GM11168 (cell line): ENCODE measurements around the gene KCNJ18.
"Not testable (repeated sequence)": the region's sequence is repeated elsewhere in the genome, so short reads cannot be mapped to it uniquely, and the experiment has no call there.

Experiments
- in situ Hi-C: fragments of 300-500 bp; cut with MboI; formaldehyde crosslinking; loops from one replicate; pipeline ENCODE4 v1.12.0; 2022; ENCODE audit warnings: low sequenced_read_pairs; ENCODE audit not compliant: unreplicated experiment

Gene KCNJ18

DNA sequence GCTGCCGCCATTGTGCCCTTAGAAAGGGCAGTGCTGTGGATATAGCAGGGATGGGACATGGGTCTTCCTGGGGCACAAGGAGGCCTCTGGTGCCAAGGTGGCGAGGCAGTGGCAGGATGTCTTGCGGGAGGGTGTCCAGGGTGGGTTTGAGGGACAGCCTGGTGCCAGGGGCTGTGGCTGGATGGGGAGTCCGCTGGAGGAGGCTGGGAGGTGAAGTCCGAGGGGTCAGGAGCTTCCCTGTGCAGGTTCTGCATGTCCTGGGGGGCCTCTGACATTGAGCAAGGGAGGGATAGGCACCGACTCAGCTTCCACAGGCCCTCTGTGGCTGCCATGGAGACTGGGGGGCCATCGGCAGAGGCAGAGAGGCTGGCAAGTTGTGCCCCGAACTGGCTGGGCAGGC, 9.7 kb downstream of the KCNJ18 start:
- in situ Hi-C loops = not testable (repeated sequence)

DNA sequence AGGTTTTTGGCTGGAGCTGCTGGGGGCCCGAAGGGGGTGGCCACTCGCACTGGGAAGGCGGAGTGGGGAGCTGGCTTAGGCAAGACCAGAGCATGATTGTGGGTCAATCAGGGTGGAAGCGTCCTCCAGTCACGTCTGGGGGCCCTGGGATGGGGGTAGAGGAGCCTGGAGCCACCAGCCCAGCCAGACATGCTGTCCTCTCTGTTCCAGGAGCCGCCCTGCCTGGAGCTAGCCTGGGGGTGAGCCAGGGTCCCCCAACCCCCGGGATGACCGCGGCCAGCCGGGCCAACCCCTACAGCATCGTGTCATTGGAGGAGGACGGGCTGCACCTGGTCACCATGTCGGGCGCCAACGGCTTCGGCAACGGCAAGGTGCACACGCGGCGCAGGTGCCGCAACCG, 10.2 kb downstream of the KCNJ18 start:
- in situ Hi-C loops = not testable (repeated sequence)

DNA sequence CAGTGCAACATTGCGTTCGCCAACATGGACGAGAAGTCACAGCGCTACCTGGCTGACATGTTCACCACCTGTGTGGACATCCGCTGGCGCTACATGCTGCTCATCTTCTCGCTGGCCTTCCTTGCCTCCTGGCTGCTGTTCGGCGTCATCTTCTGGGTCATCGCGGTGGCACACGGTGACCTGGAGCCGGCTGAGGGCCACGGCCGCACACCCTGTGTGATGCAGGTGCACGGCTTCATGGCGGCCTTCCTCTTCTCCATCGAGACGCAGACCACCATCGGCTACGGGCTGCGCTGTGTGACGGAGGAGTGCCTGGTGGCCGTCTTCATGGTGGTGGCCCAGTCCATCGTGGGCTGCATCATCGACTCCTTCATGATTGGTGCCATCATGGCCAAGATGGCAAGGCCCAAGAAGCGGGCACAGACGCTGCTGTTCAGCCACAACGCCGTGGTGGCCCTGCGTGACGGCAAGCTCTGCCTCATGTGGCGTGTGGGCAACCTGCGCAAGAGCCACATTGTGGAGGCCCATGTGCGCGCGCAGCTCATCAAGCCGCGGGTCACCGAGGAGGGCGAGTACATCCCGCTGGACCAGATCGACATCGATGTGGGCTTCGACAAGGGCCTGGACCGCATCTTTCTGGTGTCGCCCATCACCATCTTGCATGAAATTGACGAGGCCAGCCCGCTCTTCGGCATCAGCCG, 10.8 kb downstream of the KCNJ18 start:
- in situ Hi-C loops = not testable (repeated sequence)

DNA sequence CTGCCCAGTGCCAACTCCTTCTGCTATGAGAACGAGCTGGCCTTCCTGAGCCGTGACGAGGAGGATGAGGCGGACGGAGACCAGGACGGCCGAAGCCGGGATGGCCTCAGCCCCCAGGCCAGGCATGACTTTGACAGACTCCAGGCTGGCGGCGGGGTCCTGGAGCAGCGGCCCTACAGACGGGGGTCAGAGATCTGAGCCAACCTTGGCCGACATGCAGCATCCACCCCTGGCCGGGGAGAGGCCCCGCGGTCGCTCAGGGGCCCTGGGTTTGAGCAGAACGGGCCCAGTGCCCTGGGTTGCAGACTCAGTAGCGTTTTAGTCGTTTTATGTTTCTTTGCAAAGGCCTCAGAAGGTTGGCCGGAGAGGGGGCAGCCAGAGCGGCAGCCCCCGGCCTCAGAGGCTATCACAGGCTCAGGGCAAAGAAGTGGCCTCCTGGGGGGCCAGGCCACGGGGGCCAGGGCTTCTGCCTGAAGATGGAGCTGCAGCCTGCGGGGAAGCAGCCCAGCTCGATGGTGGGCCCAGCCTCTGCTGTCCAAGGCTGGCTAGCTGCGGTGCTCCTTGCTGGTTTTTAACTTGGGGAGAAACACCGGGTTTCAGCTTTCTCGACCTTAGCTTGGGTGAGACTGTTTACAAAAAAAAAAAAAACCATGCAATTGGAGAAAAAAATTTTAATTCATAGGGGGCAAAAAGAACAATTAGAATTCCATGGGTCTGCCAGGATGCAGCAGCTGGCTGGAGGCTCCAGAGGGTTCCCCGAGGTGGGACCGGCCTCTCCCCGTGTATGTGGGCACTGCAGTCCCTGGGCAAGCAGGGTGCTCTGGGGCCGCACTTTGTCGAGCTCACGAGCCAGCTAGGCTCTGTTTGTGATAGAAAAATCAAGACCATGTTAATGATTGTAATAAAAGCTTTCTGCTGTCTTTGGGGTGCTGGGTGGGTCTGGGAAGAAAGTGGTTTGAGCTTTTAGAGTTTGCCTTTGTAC, 11.9 kb downstream of the KCNJ18 start:
- in situ Hi-C loops = not testable (repeated sequence)

DNA sequence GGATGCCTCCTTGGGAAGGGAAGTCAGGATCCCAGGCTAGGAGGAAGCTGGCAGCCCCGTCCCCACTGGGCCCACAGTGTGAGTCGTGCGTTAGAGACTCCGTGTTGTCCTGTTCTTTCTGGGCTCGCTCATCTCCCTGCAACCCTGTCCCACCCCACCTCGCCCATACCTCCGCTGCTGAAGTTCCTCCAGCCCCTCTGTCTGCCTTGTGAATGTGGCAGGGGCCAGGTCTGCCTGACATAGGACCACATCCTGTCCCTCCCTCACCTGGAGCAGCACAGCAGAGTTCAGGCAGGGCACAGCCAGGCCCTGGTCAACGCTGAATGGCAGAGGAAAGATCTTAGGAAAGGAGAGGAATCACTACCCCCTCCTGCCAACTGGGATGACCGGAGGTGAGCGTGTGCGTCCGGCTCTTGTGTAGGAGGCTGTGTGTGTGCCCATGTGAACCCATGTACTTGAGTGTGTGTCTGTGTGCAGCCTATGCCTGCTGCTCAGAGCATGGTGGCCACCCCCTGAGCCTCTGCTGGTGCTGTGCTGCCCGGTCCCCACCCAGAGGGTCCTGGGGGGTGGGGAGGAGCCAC, 12.8 kb downstream of the KCNJ18 start:
- in situ Hi-C loops = loop anchor here (5.0 kb wide), 1 partner anchor 283 kb away; no protein-coding TSS in a partner anchor

DNA sequence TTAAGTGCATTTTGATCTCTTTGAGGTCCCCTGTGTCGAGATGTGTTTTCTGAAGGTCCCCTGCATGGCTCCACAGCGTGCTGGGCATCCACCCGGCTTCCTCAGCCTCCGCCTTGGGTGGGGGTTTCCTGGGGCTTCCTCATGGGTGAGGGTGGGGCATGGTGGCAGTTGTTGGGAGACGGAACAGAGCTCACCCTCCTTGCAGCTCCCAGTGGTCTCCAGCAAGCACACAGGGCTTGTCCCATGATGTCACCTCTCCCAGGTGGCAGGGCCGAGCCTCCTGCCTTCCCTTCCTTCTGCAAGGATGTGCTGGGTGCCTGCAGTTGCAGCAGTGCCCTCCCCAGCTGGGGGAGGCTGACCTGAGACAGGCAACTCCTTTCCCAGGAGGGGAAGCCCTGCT, 13.4 kb downstream of the KCNJ18 start:
- in situ Hi-C loops = loop anchor here (5.0 kb wide), 1 partner anchor 283 kb away; no protein-coding TSS in a partner anchor

DNA sequence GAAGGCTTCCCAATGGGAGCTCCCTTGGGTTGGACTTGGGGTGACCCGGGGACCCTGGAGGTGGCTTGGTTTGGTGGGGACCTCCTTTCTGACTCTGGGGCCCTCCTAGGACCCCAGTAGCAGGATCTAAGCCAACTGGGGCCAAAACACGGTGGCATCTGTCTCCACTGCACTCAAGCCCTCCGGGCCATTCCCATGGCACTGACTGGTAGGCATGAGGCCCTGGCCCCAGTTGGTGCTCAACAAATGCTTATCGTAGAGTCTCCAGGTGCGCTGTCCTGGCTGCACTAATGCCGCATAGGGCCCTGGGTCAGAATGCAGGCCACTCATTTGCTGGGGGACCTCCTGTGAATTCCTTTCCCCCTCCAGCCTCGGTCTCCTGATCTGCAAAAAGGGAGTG, 14.2 kb downstream of the KCNJ18 start:
- in situ Hi-C loops = loop anchor here (5.0 kb wide), 1 partner anchor 284 kb away; no protein-coding TSS in a partner anchor

DNA sequence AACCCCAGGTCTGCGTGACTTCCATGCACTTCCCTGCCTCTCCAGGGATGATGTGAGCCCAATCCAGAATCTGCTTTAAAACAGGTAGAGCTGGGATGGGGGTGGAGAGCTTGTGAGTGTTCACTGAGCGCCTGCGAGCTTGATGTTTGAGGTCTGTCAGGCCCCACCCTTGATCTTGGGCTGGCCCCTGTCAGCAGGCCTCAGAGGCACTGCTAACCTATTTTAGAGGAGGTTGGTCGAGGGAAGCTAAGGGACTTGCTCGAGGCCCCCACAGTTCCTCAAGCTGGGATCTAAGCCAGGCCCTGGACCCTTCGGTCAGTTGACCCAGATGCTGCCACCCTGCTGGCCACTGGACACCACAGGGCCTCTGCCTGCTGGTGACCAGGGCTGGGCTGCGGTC, 14.8 kb downstream of the KCNJ18 start:
- in situ Hi-C loops = loop anchor here (5.0 kb wide), 1 partner anchor 285 kb away; no protein-coding TSS in a partner anchor

DNA sequence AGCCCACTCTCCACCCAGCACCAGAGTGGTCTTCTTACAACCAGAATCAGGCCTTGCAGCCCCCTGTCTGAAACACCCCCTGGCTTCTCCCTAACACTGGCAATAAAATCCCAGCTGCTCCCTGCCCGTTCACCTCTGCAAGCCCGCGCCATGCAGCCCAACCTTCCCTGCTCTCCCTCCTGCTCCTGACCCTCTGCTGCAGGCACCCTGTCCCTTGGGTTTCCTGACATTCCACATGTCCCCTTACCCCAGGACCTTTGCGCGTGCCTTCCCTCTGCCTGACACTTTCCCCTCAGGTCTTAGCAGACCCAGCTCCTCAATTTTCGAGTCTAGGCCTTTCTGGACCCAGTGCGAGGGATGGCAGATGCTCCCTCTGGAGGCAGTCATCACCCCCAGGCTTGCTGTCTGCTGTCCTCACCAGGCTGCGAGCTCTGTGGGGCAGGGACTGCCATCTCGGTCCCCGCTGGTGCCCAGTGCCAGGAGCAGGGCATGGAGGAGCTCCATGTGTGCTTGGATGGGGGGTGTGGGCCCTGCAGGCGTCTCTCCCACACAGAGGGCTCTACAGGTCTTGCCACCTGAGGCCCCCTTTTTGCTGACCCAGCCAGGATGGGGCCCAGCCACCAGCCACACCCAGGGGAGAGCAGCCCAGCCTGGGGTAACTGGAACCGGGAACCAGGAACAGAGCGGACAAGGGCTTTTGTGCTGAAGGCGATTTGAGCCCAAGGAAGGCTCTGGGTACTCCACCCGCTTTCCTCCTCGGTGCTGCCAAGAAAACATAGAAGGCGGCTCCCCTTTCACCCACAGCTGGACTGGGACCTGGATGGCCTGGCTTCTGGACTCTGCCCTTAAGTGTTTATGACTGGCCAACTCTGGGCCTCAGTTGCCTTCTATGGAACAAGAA, 15.6 kb downstream of the KCNJ18 start:
- in situ Hi-C loops = loop anchor here (5.0 kb wide), 1 partner anchor 286 kb away; no protein-coding TSS in a partner anchor

DNA sequence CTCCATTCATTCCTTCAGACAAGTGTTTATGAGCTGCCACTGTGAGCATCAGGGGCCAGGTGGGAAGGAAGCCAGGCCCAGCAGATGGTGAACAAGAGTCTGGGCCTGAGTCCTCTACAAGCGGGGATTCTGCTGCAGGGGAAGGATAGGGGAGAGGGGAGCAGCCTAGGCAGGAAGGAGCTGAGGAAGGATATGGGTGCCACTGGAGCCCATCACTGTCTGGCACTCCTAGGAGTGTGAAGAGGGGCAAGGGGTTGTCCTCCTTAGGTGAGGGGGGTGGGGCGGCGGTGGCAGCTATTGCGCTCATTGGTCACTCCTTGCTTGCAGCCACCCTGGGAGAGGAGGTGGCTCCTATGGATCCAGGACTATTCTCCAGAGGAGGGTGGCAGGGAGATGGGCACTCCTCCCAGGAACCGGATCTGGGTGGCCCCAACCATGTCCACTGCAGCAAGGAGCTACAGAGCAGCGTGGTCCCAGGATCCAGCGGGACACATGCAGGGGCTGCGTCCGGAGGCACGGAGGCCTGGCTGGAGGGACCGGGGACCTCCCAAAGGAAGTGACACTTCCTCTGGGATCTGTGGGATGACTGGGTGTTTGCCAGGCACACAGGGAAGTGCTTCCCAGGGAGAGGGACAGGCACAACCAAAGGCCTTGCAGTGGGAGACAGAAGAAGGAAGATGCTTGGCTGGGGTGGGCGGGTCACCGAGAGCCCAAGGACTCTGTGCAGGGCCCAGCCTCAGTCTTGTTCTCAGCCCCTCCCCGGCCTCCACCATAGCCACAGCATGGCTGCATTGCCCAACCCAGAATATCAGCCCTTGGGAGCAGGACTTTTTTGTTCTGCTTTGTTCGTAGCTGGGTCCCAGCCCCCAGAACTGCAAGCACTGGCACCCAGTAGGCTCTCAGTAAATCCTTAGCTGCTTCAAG, 16.6 kb downstream of the KCNJ18 start:
- in situ Hi-C loops = loop anchor here (5.0 kb wide), 1 partner anchor 287 kb away; no protein-coding TSS in a partner anchor

DNA sequence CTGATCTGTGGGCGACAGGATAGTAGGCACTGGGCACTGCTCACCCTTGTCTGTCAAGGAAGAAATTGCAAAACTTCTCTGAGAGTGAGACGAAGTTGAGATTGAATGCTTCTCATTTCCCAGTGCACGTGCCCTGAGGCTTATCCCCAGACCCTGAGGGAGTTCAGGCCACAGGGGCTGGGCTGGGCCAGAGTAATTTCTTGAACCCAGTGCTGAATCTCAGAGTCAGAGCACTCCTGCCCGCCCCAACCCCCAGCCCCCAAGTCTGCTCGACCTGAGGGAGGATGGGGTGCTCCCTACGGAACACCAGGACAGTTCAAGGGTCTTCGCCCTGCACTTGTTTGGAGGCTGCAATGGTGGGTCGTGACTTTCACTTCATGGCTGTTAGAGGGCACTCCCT, 17.7 kb downstream of the KCNJ18 start:
- in situ Hi-C loops = loop anchor here (5.0 kb wide), 1 partner anchor 288 kb away; no protein-coding TSS in a partner anchor

DNA sequence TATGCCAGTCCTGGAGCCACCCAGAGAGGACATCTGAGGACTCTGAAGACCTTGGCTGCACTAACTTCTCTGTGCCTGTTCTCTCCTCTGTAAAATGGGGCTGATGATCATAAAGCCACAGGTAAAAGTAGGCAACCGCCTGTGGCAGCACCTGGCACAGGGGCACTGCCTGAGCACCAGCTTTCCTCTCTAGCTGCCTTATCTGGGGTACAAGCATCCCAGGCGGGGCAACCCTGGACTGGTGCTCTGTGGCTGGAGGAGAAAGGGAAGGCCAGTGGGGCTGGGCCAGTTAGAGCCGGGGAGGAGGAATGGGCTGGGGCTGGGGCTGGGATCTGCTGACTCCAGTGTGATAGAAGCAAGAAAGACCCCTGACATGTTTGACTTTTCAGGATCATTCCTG, 18.2 kb downstream of the KCNJ18 start:
- in situ Hi-C loops = not testable (repeated sequence)

DNA sequence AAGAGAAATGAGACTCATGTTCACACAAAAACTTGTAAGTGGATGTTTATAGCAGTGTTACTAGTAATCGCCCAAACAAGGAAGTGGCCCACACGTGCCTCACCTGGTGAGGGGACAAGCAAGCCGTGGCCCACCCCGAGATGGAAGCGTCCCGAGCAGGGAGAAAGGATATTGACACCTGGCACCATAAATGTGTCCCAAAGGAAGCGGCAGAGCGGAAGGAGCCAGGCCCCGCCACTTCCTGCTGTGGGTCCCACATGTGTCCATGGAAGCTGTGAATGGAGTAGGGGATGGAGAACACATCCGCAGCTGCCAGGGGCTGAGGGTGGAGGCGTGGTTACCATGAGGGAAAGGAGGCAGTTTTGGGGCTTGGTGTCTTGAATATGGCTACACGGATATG, 18.9 kb downstream of the KCNJ18 start:
- in situ Hi-C loops = no loop called here

DNA sequence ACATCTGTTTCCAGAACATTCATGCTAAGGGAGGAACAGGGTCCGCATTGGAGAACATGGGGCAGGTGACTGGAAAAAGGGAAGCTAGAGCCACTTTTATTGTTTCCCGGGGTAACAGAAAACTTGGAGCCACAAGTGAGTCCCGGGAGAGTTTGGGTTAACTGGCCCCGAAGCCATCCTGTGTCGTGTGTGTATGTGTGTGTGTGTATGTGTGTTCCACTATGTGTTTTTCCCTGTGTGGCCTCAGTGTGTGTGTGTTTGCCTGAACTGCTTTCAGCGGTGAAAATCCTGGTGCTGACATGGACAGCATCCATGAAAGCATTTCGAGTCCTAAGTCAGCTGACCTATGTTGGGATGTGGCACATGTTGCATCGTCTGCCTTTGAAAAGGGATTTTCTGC, 20.7 kb downstream of the KCNJ18 start:
- in situ Hi-C loops = not testable (repeated sequence)

DNA sequence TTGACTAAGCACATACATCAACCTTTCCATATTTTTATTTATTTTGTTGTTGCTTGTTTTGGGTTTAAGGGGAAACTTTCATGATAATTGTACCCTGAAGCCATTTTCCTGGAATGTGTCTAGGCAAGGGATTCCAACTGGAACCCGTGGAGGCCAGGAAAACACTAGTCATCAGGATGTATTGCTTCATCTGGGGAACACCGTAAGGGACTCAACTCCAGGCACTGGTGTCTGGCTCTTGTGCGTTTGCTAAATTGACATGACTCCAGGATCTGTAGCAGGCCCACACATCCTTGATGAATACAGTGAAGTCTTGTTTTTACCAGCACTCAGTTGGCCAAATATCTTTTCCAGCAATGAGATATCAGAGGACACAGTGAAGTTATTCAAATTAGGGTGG, 21.3 kb downstream of the KCNJ18 start:
- in situ Hi-C loops = not testable (repeated sequence)

DNA sequence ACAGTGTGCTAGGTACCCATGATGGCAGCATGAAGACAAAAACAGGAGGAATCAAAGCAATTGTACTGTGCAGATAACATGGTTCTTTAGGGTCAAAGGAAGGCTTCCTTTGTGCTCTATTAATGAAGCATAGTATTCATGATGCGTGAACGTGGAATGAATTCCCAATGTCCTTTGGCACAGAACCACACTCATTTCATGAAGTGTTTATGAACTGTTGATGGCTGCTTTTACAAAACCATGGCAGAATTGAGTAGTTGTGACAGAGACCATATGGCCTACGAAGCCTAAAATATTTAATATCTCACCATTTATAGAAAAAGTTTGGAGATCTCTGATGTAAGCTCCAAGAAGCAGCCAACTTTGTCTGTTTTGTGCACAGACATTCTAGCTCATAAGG, 22.4 kb downstream of the KCNJ18 start:
- in situ Hi-C loops = not testable (repeated sequence)

DNA sequence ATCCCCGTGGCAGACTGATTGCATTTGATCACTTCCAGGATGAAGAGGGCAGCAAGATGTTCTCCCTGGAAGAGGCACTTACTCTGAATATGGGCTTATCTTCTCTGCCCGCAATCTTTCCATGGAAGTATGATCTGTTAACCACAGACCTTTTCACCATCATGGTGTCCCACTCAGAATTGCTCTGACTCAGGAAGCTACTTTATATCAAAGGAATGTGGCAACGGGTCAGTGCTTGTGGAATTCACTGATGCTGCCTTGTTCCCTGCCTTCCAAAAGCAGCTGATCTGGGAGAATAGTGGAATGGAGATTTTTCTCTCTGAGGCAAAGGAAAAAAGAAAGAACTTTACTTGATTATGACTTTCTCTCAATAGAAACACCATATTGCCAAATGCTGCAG, 23.6 kb downstream of the KCNJ18 start:
- in situ Hi-C loops = not testable (repeated sequence)

DNA sequence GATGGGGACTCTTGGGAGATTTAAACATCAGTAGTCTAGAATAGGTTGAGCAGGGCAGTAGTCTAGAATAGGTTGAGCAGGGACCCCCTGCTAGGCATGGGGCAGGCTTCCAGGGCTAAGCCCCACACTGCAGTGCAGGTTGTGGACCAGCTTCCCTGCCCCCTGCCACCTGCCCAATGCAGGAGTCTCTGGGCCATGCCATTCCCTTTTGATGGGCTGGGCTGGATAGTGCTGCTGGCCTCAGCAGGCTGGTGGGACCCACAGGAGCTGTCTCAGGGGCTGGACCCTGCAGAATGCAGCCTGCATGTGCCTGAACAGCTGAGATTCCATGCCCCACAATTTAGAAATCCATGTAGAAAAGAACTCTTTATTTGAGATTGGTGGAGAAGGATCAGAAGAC, 26.6 kb downstream of the KCNJ18 start:
- in situ Hi-C loops = not testable (repeated sequence)
